Activated CD4-positive, alpha-beta T cell treated with anti-CD3 and anti-CD28 coated beads, Interleukin-2, amount 50 U/mL, for 48 hours (primary cell): ENCODE measurements around the gene LRBA.
"Not testable (repeated sequence)": the region's sequence is repeated elsewhere in the genome, so short reads cannot be mapped to it uniquely, and the experiment has no call there.

Experiments used
- DNase-seq, 2 experiments: peaks; one replicate each; pipeline ENCODE4 v3.0.0-alpha.2; 2020

Gene LRBA

GRCh38 chr4:150386415-150386814 lies 628.7 kb downstream of the LRBA start:
- DNase-seq: not testable (repeated sequence)

- DNase-seq: no peak
These were observed 629.5 kb downstream of the LRBA start for GRCh38 chr4:150385606-150386005.

- no peak for DNase-seq
These were observed 630.8 kb downstream of the LRBA start for GRCh38 chr4:150384249-150384648.

- no peak for DNase-seq
These were observed 633.1 kb downstream of the LRBA start for GRCh38 chr4:150382028-150382427.

- DNase-seq: no peak
These were observed 633.5 kb downstream of the LRBA start for GRCh38 chr4:150381609-150382008.

- no peak for DNase-seq
These were observed 634.0 kb downstream of the LRBA start for GRCh38 chr4:150381036-150381435.

- no peak for DNase-seq
These were observed 635.6 kb downstream of the LRBA start for GRCh38 chr4:150379454-150379853.

GRCh38 chr4:150375025-150375424 lies 640.1 kb downstream of the LRBA start:
- no peak for DNase-seq

- no peak for DNase-seq
These were observed 643.2 kb downstream of the LRBA start for GRCh38 chr4:150371869-150372268.

- DNase-seq: no peak
These were observed 645.4 kb downstream of the LRBA start for GRCh38 chr4:150369434-150370380.

GRCh38 chr4:150368667-150369066 lies 646.4 kb downstream of the LRBA start:
- DNase-seq: no peak

GRCh38 chr4:150367326-150367725 lies 647.8 kb downstream of the LRBA start:
- no peak for DNase-seq

GRCh38 chr4:150366487-150366999 lies 648.5 kb downstream of the LRBA start:
- no peak for DNase-seq

GRCh38 chr4:150363721-150364688 lies 651.1 kb downstream of the LRBA start:
- DNase-seq: no peak

GRCh38 chr4:150358691-150359090 lies 656.4 kb downstream of the LRBA start:
- DNase-seq: no peak

GRCh38 chr4:150357829-150358228 lies 657.3 kb downstream of the LRBA start:
- DNase-seq: no peak

GRCh38 chr4:150355858-150356455 lies 659.1 kb downstream of the LRBA start:
- DNase-seq: no peak

- no peak for DNase-seq
These were observed 659.7 kb downstream of the LRBA start for GRCh38 chr4:150355418-150355817.

- DNase-seq: no peak
These were observed 660.8 kb downstream of the LRBA start for GRCh38 chr4:150354214-150354796.

GRCh38 chr4:150348079-150348478 lies 667.0 kb downstream of the LRBA start:
- DNase-seq: no peak

- no peak for DNase-seq
These were observed 669.8 kb downstream of the LRBA start for GRCh38 chr4:150345207-150345744.

- no peak for DNase-seq
These were observed 671.3 kb downstream of the LRBA start for GRCh38 chr4:150343796-150344195.
